HUDEP-2 (cell line): ENCODE measurements around the gene CCDC51.
"Not testable (repeated sequence)": the region's sequence is repeated elsewhere in the genome, so short reads cannot be mapped to it uniquely, and the experiment has no call there.

ENCODE experiments used
- DNase-seq, 76 experiments: peaks; one replicate each; lab custom pipeline; 2025; ENCODE audit not compliant: unreplicated experiment in 76 of 76; lab: John Stamatoyannopoulos, UW

Gene CCDC51

GRCh38 chr3:48409291-48410201 is 30.4 kb downstream of the CCDC51 start:
- no peak for DNase-seq

GRCh38 chr3:48408823-48409281 is 31.1 kb downstream of the CCDC51 start:
- peak in 3 of 76 experiments; percentile 4 to 13 (median 8) for DNase-seq

- no peak for DNase-seq
Observed at GRCh38 chr3:48407542-48408099, 32.3 kb downstream of the CCDC51 start.

- DNase-seq: no peak
Observed at GRCh38 chr3:48406443-48407431, 33.2 kb downstream of the CCDC51 start.

GRCh38 chr3:48405971-48406370 is 33.9 kb downstream of the CCDC51 start:
- no peak for DNase-seq

GRCh38 chr3:48405343-48405881 is 34.5 kb downstream of the CCDC51 start:
- DNase-seq: no peak

- DNase-seq: no peak
Observed at GRCh38 chr3:48404440-48405342, 35.2 kb downstream of the CCDC51 start.

GRCh38 chr3:48403533-48404439 is 36.1 kb downstream of the CCDC51 start:
- no peak for DNase-seq

- DNase-seq: no peak
Observed at GRCh38 chr3:48402907-48403306, 37.0 kb downstream of the CCDC51 start.

GRCh38 chr3:48402281-48402732 is 37.6 kb downstream of the CCDC51 start:
- DNase-seq: peak in 52 of 76 experiments; percentile 6 to 70 (median 35)

- not testable (repeated sequence) for DNase-seq
Observed at GRCh38 chr3:48401434-48401901, 38.5 kb downstream of the CCDC51 start.

- peak in 41 of 76 experiments; percentile 4 to 61 (median 31) for DNase-seq
Observed at GRCh38 chr3:48400824-48401433, 39.0 kb downstream of the CCDC51 start.

- DNase-seq: no peak
Observed at GRCh38 chr3:48399387-48400172, 40.3 kb downstream of the CCDC51 start.

- DNase-seq: no peak
Observed at GRCh38 chr3:48398701-48399386, 41.1 kb downstream of the CCDC51 start.

GRCh38 chr3:48397767-48398681 is 41.9 kb downstream of the CCDC51 start:
- no peak for DNase-seq
